Lower leg skin (tissue), 3 donors: ENCODE results near the gene TLR1.

ENCODE experiments used
- POLR2A ChIP-seq, 2 donors: fragments of 450-650 bp; IDR thresholded peaks; one replicate each; pipeline ENCODE4 v1.6.1; 2016 to 2017; ENCODE audit warnings: antibody characterized with exemption in 2 of 2, mild to moderate bottlenecking in 1 of 2, moderate library complexity in 1 of 2
- TF ChIP-seq, protein P1 (sequence below), 3 donors: fragments of 450-650 bp; IDR thresholded peaks; one replicate each; pipeline ENCODE4 v1.5.1; 2016; ENCODE audit warnings: antibody characterized with exemption in 3 of 3, mild to moderate bottlenecking in 3 of 3, moderate library complexity in 2 of 3

DNA sequence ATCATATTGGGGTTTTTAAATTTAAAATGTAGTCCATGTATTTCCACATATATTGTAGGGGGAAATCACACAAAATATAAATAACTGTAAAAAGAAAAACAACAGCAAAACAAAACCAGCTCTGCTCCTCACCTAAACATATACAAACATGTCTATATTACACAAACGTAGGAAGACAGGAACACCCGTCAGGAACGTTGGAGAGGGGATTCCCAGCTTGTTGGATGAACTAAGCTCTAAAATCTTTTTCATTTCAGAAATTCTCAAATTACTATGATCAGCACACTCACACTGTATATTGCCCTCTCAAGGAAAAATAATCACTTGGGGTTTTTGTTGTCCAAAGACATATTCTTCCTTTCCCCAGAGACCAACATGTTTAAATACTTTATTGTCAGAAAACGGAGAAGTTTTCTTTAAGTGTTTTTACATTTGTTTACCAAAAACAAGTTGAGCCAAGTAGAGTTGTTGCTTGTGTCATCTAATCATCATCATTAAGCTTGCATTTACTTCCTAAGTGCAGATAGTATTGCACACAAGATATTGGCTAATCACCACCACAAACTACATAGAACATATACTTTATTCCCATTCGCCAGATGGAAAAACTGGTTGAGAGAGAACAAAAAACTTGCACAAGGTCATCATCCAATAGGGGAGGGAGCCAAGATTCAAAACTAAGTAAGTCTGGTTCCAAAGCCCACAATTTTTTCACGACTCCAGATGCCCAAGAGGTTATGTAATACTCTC is 19.4 kb downstream of the TLR1 start:
- TF ChIP-seq POLR2A (IDR thresholded peaks at IDR 0.05), result no peak
- TF ChIP-seq, protein P1, sequence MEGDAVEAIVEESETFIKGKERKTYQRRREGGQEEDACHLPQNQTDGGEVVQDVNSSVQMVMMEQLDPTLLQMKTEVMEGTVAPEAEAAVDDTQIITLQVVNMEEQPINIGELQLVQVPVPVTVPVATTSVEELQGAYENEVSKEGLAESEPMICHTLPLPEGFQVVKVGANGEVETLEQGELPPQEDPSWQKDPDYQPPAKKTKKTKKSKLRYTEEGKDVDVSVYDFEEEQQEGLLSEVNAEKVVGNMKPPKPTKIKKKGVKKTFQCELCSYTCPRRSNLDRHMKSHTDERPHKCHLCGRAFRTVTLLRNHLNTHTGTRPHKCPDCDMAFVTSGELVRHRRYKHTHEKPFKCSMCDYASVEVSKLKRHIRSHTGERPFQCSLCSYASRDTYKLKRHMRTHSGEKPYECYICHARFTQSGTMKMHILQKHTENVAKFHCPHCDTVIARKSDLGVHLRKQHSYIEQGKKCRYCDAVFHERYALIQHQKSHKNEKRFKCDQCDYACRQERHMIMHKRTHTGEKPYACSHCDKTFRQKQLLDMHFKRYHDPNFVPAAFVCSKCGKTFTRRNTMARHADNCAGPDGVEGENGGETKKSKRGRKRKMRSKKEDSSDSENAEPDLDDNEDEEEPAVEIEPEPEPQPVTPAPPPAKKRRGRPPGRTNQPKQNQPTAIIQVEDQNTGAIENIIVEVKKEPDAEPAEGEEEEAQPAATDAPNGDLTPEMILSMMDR (IDR thresholded peaks at IDR 0.05), result no peak
